ENCODE results near the gene MGRN1. TPM values are rescaled to one million over a fixed set of nuclear protein-coding genes. Genes with fewer than 3 reads are reported as not detected.

MGRN1 gene
- total and polyA plus RNA-seq, 2 donors (not counting 3 experiments of a cell fraction or from before 2014, with no cell fraction given) = 15.6 to 73.0 TPM

GRCh38 chr16:4599545-4599944, 25.1 kb upstream of the MGRN1 start:
- ChIA-PET POLR2A (no interaction called here), CTCF (interaction anchor here (0.9 to 1.5 kb wide), 4 partner anchors 15 to 93 kb away, joined by 3 to 5 read pairs (median 3); partner anchors contain the start of gene C16orf96)
- H3K36me3 ChIP-seq (ENCODE audit: control insufficient read depth in 2 of 2, extremely low read depth in 1 of 2, insufficient read depth in 2 of 2, low read length in 2 of 2) = no peaks in the 10 kb centered on the region
- H2AFZ ChIP-seq (ENCODE audit: low read depth, low read length) = no peak overlapping the region
- intact Hi-C loops (cut with micrococcal nuclease) = no loop called here
- H3K9ac ChIP-seq (replicated peaks; ENCODE audit: extremely low read depth, insufficient read depth, low read length) = no peak overlapping the region
- peaks cover 2 to 3% of the 10 kb centered on the region in 2 experiments for H3K27me3 ChIP-seq (ENCODE audit: control insufficient read depth in 2 of 2, insufficient read depth in 2 of 2, low read length in 2 of 2)
- no peaks in the 10 kb centered on the region for H3K4me1 ChIP-seq (ENCODE audit: control insufficient read depth, extremely low read depth, insufficient read depth, low read length)
- no peaks in the 10 kb centered on the region for H4K20me1 ChIP-seq (replicated peaks; ENCODE audit: control insufficient read depth, extremely low read depth, insufficient read depth, low read length)
- BruUV-seq (replicated peaks) = no TSS peak
- DNase-seq (ENCODE audit: low read depth, low spot score) (no peak), FAIRE-seq (no peak)
- no peak overlapping the region for H3K27ac ChIP-seq (ENCODE audit: insufficient read depth, low read depth, low read length)
- H3K9me1 ChIP-seq (replicated peaks; ENCODE audit: control insufficient read depth, extremely low read depth, insufficient read depth, low read length) = no peaks in the 10 kb centered on the region
- TF ChIP-seq POLR2A (IDR thresholded peaks at IDR 0.05; ENCODE audit: low read depth, low read length) (no peak), JUN (IDR thresholded peaks at IDR 0.05; ENCODE audit: borderline replicate concordance, insufficient read depth, insufficient read length, low read depth) (no peak), MYC (IDR thresholded peaks at IDR 0.05; ENCODE audit: low read depth, low read length) (no peak), EZH2 (IDR thresholded peaks at IDR 0.05; ENCODE audit: borderline replicate concordance, low read depth, low read length, severe bottlenecking) (no peak), CTCF (IDR thresholded peaks at IDR 0.05; ENCODE audit: extremely low read depth in 1 of 2, insufficient read depth in 1 of 2, low read depth in 1 of 2, low read length in 2 of 2) (no peak), GATA2 (IDR thresholded peaks at IDR 0.05; ENCODE audit: insufficient read depth, insufficient read length, low read depth, low read length) (no peak), POLR2AphosphoS5 (IDR thresholded peaks at IDR 0.05; ENCODE audit: insufficient read depth, low read depth, low read length) (no peak), FOS (IDR thresholded peaks at IDR 0.05; ENCODE audit: borderline replicate concordance, insufficient read depth, low read length) (no peak)
- TF ChIP-seq, protein P1, sequence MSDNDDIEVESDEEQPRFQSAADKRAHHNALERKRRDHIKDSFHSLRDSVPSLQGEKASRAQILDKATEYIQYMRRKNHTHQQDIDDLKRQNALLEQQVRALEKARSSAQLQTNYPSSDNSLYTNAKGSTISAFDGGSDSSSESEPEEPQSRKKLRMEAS (IDR thresholded peaks at IDR 0.05; ENCODE audit: insufficient read depth, insufficient read length) = no peak
- no peaks in the 10 kb centered on the region for H3K9me3 ChIP-seq (replicated peaks; ENCODE audit: control insufficient read depth, insufficient read depth, low read length)
- H3K4me3 ChIP-seq (replicated peaks in 1 of 3; ENCODE audit: insufficient read depth in 1 of 3, low read depth in 1 of 3, low read length in 3 of 3) = no peak overlapping the region
- no peaks in the 10 kb centered on the region for H3K79me2 ChIP-seq (ENCODE audit: control insufficient read depth, insufficient read depth, low read length)
- dilution Hi-C loops (cut with MboI; ENCODE audit: extremely low pct_ligation_motif_present, low sequenced_read_pairs) = no loop called here
- H3K4me2 ChIP-seq (ENCODE audit: insufficient read depth, low read length) = no peak overlapping the region

Measured in endothelial cell of umbilical vein (primary cell).